Liver (tissue), 3 donors: ENCODE data around the gene MED31.

Experiments used
- CTCF ChIP-seq: fragments of 150-350 bp; IDR thresholded peaks from 2 replicates; pipeline ENCODE4 v1.5.1; 2017; ENCODE audit warnings: improper control_type of control experiment, low read depth, low read length; ENCODE audit not compliant: missing input control
- GABPA ChIP-seq, 2 donors: IDR thresholded peaks in 1 of 2; conservative IDR thresholded peaks in 1 of 2; 2 replicates each; pipeline ENCODE4 v1.6.1; 2016; ENCODE audit warnings: antibody characterized with exemption in 2 of 2, mild to moderate bottlenecking in 1 of 2, moderate library complexity in 1 of 2
- YY1 ChIP-seq: IDR thresholded peaks from 2 replicates; pipeline ENCODE4 v1.6.1; 2016; ENCODE audit warnings: antibody characterized with exemption, mild to moderate bottlenecking
- donor health status: healthy.
- donor health status: healthy.

GRCh38 chr17:6643451-6644125 is 7.8 kb downstream of the MED31 start:
- no peak for TF ChIP-seq CTCF
- TF ChIP-seq YY1 = no peak
- no peak for TF ChIP-seq GABPA (IDR thresholded peaks at IDR 0.05 in 1 of 2, conservative IDR thresholded peaks at IDR 0.05 in 1 of 2)
